ENCODE data around the gene GALNT2. TPM values are rescaled to one million over a fixed set of nuclear protein-coding genes. Genes with fewer than 3 reads are reported as not detected.

GALNT2 gene
- total and polyA plus RNA-seq, 7 donors: 43.7 to 88.7 (median 75.7) TPM

GRCh38 chr1:230136453-230137336 is 69.7 kb downstream of the GALNT2 start:
- no peaks in the 10 kb centered on the region for H3K9me3 ChIP-seq
- 63 to 74% (median 65%) methylated on average over 34 of the region's 34 CpGs for WGBS, 3 donors
- no peak for TF ChIP-seq CTCF (IDR thresholded peaks at IDR 0.05)
- peaks cover 40% of the 10 kb centered on the region for H3K4me1 ChIP-seq
- DNase-seq (no peak), ATAC-seq (no peak)
- no peaks in the 10 kb centered on the region for H3K36me3 ChIP-seq (ENCODE audit: insufficient read depth in 1 of 2, low read depth in 1 of 2)
- no peaks in the 10 kb centered on the region for H3K27me3 ChIP-seq (ENCODE audit: insufficient read depth in 3 of 3, low read length in 2 of 3)
- no peak overlapping the region for H3K4me3 ChIP-seq
- no peak overlapping the region for H3K27ac ChIP-seq
- intact Hi-C loops (cut with DNase I): no loop called here

- DNase-seq: no peak
- Histone ChIP-seq H3K36me3 (ENCODE audit: insufficient read depth in 1 of 2, low read depth in 1 of 2) (no peaks in the 10 kb centered on the region), H3K9me3 (no peaks in the 10 kb centered on the region), H3K27me3 (ENCODE audit: insufficient read depth in 3 of 3, low read length in 2 of 3) (no peaks in the 10 kb centered on the region), H3K27ac (no peak overlapping the region), H3K4me1 (peaks cover 47% of the 10 kb centered on the region), H3K4me3 (no peak overlapping the region)
- WGBS, 3 donors: 51 to 65% (median 59%) methylated on average over 4 of the region's 4 CpGs
- TF ChIP-seq CTCF (IDR thresholded peaks at IDR 0.05): no peak
- ATAC-seq: no peak
- intact Hi-C loops (cut with DNase I): no loop called here
Observed at GRCh38 chr1:230137337-230137815, 70.3 kb downstream of the GALNT2 start.

GRCh38 chr1:230138561-230139239 is 71.7 kb downstream of the GALNT2 start:
- Histone ChIP-seq H3K4me1 (peaks cover 56% of the 10 kb centered on the region), H3K4me3 (no peak overlapping the region), H3K36me3 (ENCODE audit: insufficient read depth in 1 of 2, low read depth in 1 of 2) (no peaks in the 10 kb centered on the region), H3K27ac (no peak overlapping the region), H3K9me3 (no peaks in the 10 kb centered on the region), H3K27me3 (ENCODE audit: insufficient read depth in 3 of 3, low read length in 2 of 3) (no peaks in the 10 kb centered on the region)
- 84 to 93% (median 85%) methylated on average over 7 of the region's 7 CpGs for WGBS, 3 donors
- intact Hi-C loops (cut with DNase I): no loop called here
- DNase-seq (no peak), ATAC-seq (no peak)
- no peak for TF ChIP-seq CTCF (IDR thresholded peaks at IDR 0.05)

- H3K27ac ChIP-seq: peak overlapping the region; percentile 6
- H3K36me3 ChIP-seq (ENCODE audit: insufficient read depth in 1 of 2, low read depth in 1 of 2): no peaks in the 10 kb centered on the region
- no peak for TF ChIP-seq CTCF (IDR thresholded peaks at IDR 0.05)
- peak in 1 of 4 donors; percentile 21 for ATAC-seq
- H3K27me3 ChIP-seq (ENCODE audit: insufficient read depth in 3 of 3, low read length in 2 of 3): no peaks in the 10 kb centered on the region
- 53 to 70% (median 56%) methylated on average over 4 of the region's 4 CpGs for WGBS, 3 donors
- H3K4me3 ChIP-seq: no peak overlapping the region
- H3K4me1 ChIP-seq: peaks cover 63% of the 10 kb centered on the region
- no peak for DNase-seq
- no peaks in the 10 kb centered on the region for H3K9me3 ChIP-seq
- intact Hi-C loops (cut with DNase I): no loop called here
Observed at GRCh38 chr1:230139315-230139714, 72.3 kb downstream of the GALNT2 start.

All from psoas muscle (tissue), 8 donors.